Hematopoietic multipotent progenitor cell treated with erythropoietin and hydrocortisone succinate and interleukin-3 and kit ligand, for 15 days (in vitro differentiated cells): ENCODE measurements around the gene ZBTB8A.
"Not testable (repeated sequence)": the region's sequence is repeated elsewhere in the genome, so short reads cannot be mapped to it uniquely, and the experiment has no call there.

Source experiments
- DNase-seq: peaks from one replicate; pipeline ENCODE4 v3.0.0-alpha.2; 2015; ENCODE audit warnings: low spot score

The ZBTB8A gene

DNA sequence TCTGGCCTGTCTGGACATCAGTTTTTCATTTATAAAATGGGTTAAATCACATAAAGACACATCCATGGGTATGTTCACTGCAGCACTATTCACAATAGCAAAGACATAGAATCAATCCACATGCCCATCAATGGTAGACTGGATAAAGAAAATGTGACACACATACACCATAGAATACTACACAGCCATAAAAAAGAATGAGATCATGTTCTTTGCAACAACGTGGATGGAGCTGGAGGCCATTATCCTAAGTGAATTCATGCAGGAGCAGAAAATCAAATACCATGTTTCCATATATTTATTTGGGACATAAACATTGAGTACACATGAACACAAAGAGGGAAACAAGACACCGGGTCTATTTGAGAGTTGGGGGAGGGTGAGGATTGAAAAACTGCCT is 83.0 kb downstream of the ZBTB8A start:
- DNase-seq, result no peak

DNA sequence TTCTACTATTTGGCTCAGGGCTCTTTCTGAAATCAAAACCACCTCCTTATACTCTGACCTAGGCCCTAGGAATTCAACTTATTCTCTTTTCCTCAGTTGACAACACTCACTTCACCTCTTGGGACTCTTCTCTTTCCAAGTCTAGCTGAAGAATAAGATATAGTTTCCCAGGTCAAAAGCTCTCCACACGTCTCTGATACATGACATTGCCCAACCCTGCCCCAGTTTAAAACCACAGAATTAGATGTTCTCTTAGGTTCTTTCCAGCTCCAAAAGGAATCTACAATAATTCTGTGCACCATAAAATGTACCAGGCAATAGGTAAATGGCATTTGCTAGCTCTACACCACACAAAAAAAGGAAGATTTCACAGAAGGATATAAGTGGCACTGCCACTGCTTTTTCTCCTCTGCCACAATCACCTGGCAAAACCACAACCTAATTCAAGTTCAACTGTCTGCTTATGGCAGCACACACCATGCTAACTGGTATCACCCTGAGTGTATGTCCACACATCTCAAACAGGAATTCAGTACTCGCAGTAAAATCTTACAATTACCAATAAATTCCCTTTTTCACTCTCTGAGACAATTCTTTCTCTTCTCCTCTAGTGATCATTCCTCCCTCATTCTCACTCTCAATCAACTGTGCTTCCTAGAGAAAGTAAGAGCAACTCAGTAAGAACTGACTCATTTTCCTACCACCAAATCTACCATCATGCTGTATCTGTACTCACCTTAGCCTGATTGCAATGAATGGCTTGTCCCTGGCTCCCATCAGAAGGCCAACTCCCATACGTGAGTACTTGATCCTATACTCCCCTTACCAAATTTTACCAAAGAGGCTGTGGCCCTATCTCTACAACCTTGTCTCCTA is 83.8 kb downstream of the ZBTB8A start:
- DNase-seq, result no peak

DNA sequence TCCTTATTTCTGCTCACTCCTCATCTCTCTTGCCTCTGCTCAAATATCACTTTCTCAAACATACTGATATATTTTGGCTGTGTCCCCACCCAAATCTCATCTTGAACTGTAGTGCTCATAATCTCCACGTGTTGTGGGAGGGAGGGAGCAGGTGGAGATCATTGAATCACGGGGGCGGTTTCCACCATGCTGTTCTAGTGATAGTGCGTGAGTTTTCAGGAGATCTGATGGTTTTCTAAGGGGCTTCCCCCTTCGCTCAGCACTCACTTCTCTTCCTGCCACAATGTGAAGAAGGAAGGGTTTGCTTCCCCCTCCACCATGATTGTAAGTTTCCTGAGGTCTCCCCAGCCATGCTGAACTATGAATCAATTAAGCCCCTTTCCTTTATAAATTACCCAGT is 84.5 kb downstream of the ZBTB8A start:
- DNase-seq, result no peak

DNA sequence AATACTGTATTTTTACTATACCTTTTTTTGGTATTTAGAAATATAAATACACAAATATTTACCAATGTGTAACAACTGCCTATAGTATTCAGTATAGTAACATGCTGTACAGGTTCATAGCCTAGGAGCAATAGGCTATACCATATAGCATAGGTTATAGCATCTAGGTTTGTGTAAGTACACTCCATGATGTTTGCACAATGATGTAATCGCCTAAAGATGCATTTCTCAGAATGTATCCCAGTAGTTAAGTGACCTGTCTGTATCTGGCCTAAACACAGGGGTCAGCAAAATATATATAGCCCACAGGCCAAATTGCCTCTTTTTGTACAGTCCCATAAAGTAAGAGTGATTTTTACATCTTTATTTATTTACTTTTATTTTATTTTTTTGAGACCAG is 86.9 kb downstream of the ZBTB8A start:
- no peak for DNase-seq

DNA sequence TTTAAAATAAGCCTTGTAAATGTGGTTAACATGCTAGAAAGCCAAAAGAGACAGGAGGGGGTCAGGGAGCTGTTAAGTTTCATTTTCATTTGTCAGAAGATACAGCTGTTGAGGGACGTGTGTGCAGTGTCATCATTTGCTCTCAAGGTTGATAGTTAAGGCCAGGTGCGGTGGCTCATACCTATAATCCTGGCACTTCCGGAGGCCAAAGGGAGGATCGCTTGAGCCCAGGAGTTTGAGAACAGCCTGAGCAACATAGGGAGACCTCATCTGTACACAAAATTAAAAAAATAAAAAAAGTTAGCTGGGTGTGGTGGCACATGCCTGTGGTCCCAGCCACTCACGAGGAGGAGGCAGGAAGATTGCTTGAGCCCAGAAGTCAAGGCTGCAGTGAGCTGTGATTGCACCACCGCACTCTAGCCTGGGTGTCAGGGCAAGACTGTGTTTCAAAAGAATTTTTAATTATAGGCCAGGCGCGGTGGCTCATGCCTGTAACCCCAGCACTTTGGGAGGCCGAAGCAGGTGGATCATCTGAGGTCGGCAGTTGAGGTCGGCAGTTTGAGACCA is 88.5 kb downstream of the ZBTB8A start:
- DNase-seq, result no peak

DNA sequence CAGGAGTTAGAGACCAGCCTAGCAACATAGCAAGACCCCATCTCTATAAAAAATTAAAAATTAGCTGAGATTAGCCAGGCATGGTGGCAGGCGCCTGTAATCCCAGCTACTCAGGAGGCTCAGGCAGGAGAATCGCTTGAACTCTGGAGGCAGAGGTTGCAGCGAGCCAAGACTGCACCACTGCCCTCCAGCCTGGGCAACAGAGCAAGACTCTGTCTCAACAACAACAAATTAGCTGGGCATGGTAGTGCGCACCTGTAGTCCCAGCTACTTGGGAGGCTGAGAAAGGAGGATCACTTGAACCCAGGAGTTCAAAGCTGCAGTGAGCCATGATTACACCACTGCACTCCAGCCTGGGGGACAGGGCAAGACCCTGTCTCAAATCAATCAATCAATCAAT is 90.9 kb downstream of the ZBTB8A start:
- DNase-seq, result not testable (repeated sequence)

DNA sequence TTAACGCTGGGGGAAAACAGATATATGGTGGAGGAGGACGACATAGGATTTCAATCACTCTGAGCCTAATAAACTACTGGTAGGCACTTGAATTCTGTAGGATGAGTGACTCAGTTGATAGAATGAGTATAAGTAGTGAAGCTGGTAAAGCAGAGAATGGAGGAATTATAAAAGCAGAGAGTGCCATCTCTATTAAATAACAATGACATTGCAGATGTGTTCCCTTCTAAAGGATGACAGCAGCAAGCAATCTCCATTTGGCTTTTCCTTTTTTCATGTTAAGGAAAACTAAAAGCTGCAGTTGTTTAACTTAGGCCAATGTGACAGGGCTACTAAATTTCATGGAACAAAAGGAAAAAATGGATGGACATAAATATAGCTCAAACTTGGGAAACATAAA is 93.6 kb downstream of the ZBTB8A start:
- DNase-seq, result no peak

DNA sequence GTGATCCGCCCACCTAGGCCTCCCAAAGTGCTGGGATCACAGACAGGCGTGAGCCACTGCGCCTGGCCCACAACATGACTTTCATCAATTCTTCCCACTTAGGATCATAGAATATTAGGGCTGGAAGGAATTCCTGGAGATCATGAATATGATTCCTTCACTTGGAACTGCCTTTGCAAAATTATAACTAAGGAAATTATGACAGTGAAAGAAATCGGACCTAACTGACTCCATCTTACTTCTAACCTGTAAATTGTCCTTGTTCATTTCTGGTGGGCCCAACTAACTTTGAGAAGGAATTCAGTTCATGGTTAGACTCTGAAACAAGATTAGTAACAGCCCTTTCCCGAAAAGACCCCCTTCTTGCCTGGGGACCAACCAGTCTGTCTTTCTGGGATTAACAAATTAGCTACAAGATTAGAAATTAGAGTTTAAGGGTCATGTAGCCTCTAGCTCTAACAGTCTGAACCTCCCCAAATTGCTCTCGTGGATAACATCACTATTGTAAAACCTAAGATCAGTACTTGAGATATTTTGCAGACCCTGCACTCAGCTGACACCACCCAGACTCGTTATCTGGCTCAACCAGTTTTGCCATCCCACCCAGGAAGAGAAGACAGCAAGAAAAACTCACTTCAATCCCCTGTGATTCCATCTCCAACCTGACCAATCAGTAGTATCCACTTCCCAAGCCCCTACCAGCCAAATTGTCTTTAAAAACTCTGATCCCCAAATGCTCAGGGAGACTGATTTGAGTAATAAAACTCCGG is 96.5 kb downstream of the ZBTB8A start:
- DNase-seq, result no peak

DNA sequence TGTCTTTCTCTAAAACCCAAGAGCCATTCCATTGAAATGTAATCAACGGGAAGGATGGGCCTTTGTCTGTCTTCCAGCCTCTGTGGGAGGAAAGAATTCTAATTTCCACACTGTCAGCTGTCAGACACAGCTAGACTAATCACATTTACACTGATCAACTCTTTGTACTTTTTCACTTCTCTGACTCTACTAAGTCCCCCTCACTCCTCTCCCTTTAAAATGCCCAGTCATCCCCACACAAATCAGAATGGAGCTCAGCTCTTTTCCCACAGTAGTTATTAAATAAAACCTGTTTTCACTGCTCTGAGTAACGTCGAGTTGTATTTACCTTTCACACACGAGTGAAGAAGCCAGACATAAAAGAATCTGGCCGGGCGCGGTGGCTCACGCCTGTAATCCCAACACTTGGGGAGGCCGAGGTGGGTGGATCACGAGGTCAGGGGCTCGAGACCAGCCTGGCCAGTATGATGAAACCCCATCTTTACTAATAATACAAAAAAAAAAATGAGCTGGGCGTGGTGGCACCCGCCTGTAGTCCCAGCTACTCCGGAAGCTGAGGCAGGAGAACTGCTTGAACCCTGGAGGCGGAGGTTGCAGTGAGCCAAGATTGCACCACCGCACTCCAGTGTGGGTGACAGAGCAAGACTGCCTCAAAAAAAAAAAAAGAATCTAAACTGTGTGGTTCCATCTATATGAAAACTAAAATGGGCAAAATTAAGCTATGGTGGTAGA is 97.9 kb downstream of the ZBTB8A start:
- no peak for DNase-seq

DNA sequence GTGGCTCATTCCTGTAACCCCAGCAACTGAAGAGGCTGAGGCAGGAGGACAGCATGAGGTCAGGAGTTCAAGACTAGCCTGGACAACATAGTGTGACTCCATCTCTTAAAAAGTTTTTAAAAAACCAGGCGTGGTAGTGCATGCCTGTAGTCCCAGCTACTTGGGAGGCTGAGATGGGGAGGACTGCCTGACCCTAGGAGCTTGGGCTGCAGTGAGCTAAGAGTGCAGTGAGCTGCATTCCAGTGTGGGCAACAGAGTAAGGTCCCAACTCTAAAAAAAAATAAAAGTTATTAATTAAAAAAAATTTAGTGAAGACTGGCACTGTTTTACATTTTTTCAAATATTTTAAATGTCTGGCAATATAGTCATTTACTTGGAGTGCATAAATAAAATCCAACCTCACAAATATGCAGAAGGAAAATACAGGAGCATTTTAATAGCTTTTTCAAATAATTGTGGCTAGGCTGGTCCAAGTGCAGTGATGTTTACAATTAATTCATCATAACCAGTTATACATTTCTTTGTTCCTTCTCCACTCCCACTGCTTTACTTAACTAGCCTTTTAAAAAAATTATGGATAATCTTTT is 100.4 kb downstream of the ZBTB8A start:
- no peak for DNase-seq

DNA sequence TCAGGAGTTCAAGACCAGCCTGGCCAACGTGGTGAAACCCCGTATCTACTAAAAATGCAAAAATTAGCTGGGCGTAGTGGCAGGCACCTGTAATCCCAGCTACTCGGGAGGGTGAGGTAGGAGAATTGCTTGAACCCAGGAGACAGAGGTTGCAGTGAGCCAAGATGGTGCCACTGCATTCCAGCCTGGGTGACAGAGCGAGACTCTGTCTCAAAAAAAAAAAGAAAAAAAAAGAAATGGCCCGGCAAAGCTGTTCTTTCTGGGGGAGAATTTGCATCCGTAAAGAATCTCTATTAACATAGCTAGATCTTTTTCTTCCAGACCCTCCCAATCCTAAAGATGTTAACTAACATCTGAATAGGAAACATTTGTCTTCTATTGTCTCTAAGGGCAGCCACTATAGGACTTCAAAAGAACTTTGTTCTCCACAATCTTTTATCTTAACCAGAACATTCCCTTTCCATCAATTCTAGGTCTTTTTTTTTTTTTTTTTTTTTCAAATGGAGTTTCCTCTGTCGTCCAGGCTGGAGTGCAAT is 103.1 kb downstream of the ZBTB8A start:
- not testable (repeated sequence) for DNase-seq

DNA sequence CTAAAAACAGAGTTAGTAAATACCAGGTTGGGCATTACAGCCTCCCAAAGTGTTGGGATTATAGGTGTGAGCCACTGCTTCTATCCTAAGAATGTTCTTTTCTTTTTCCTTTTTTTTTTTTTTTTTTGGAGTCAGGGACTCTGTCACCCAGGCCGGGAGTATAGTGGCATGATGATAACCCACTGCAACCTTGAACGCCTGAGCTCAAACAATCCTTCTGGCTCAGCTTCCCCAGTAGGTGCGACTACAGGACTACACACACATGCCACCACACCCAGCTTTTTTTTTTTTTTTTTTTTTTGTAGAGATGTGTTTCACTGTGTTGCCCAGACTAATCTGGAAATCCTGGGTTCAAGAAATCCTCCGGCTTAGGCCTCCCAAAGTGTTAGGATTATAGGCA is 105.2 kb downstream of the ZBTB8A start:
- DNase-seq, result no peak

DNA sequence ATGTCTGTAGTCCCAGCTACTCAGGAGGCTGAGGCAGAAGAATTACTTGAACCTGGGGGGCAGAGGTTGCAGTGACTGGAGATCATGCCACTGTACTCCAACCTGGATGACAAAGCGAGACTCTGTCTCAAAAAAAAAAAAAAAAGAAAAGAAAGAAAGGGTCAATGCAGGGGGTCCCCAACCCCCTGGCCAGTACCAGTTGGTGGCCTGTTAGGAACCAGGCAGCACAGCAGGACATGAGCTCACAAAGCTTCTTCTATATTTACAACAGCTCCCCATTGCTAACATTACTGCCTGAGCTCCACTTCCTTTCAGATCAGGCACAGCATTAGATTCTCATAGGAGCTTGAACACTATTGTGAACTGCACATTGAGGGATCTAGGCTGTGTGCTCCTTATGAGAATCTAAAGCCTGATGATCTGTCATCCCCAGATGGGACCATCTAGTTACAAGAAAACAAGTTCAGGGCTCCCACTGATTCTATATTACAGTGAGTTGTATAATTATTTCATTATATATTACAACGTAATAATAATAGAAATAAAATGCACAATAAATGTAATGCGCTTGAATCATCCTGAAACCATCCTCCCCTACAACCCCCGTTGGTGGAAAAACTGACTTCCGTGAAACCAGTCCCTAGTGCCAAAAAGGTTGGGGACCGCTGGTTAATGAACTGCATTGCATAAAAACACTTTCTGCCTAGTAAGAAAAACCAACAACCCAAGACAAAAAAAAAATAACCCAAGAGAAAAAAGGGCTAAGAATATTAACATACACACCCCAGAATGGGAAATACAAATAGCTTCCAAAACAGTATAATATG is 108.3 kb downstream of the ZBTB8A start:
- no peak for DNase-seq

DNA sequence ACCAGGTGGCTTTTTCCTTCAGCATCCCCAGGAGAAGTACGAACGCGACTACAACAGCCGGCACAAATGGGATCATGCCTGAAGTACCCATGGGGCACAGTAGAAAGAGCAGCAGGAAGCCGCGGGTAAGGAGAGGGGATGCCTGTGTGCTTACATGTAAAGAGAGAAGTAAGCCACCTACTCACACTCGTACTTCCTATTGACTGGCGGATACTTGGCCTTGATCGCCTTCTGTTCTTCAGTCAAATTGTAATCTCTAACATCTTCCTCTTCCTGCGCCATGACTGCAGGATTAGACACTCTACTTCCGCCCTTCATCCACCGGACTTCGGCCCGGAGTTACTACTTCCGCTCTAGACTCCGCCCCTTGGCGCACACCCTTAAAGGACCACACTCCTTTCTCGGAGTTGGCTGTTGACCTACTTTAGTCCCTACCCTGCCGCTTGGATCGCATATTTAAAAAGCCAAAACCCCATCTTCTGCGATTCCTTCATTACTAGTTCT is 111.1 kb downstream of the ZBTB8A start, which contains the start of gene ZBTB8OS:
Gene ZBTB8OS, minus strand, starts transcription at position 303 of the 504 bp plus-strand sequence. Its CDS starts 21 bp downstream, at position 282.
- DNase-seq, result peak; percentile 95

DNA sequence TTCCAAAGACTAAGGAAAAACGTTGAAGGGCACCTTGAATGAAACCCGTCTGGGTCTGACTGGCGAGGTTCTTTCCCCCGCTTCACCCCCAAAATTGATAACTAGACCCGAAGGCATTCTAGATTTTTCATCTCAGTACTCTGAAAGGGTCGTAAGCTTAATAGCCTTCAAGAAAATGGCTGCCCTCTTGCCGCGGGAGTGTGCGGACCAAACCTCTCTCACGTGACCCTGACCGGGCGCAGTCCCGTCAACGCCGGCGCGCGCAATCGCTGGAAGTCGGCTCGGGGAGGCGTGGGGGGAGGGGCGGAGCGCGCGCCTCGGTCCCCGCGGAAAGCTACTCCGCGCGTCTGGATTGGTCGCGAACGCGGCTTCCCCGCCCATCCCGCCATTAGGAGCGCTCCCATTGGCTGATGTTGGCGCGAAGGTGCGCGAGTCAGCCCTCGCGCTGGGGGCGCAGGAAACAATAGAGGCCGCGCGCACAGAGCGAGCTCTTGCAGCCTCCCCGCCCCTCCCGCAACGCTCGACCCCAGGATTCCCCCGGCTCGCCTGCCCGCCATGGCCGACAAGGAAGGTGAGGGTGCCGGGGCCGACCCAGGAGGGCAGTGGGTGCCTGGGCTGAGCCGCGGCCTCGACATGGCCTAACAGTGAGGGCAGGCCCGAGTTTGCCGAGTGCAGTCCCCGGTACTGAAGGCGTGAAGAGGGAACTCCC is 111.7 kb downstream of the ZBTB8A start, which contains the start of gene RBBP4:
Gene RBBP4, plus strand, starts transcription at position 457 of the 709 bp plus-strand sequence. Its CDS starts 99 bp downstream, at position 556.
- peak; percentile 97 for DNase-seq

DNA sequence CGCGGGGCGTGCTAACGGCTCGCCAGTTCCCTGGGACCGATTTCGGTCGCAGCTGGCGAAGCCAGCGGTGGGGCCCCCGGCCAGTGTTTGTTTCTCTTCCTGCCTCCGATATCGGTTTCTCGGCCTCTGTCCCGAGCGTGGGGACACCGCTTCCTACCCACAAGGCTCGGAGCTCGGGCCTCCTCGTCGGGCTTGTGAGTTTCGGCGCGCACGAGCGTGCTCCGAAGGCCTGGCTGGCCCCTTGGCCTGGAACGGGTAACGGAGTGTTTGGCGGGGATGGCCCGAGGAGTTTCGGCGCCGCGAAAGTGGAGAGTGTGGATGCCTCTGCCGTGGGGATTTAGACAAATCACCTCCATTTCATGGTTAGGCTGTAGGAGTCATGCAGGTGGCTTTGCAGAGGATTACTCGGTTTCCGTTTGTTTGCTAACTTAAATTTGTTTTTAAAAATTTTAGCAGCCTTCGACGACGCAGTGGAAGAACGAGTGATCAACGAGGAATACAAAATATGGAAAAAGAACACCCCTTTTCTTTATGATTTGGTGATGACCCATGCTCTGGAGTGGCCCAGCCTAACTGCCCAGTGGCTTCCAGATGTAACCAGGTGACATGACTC is 112.3 kb downstream of the ZBTB8A start:
- no peak for DNase-seq

DNA sequence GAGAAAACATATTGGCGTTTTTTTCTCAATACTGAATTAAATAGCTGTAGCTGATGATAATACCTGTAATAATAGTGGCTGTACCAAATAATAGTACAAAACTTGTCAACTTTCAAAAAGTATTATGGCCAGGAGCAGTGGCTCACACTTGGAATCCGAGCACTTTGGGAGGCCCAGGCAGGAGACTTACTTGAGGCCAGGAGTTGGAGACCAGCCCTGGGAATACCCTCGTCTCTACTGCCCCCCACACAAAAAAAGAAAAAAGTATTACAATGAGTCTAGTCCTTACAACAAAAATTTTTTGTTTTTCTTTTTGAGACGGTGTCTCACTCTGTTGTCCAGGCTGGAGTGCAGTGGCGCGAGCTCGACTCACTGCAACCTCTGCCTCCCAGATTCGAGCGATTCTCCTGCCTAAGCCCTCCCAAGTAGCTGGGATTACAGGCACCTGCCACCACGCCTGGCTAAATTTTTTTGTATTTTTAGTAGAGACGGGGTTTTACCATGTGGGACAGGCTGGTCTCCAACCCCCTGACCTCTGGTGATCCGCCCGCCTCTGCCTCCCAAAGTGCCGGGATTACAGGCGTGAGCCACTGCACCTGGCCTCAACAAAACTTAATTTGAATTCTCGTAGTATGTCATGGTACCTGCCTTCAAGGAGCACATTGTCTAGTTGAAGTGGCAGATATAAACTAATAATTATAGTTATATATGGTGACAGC is 113.2 kb downstream of the ZBTB8A start:
- DNase-seq, result no peak
